Parathyroid adenoma (tissue), 2 donors: Measurements from ENCODE around the gene VOPP1.
A peak's percentile ranks its signal among the peaks of the same experiment; 100 is the strongest.

Experiments used
- H2AFZ ChIP-seq: fragments of 300-600 bp; sonication (generic); one replicate; pipeline ENCODE4 v1.7.0; 2017; ENCODE audit warnings: antibody characterized with exemption, mild to moderate bottlenecking
- H3K27ac ChIP-seq: fragments of 300-600 bp; sonication (generic); one replicate; pipeline ENCODE4 v1.7.0; 2017
- H3K27me3 ChIP-seq: fragments of 300-600 bp; sonication (generic); one replicate; pipeline ENCODE4 v1.7.0; 2017; ENCODE audit warnings: low read length; ENCODE audit not compliant: control insufficient read depth, insufficient read depth
- H3K36me3 ChIP-seq: fragments of 300-600 bp; sonication (generic); one replicate; pipeline ENCODE4 v1.7.0; 2017; ENCODE audit warnings: low read length; ENCODE audit not compliant: control insufficient read depth, insufficient read depth
- H3K4me1 ChIP-seq: fragments of 300-600 bp; sonication (generic); one replicate; pipeline ENCODE4 v1.7.0; 2017; ENCODE audit warnings: control low read depth
- H3K4me2 ChIP-seq: fragments of 300-600 bp; sonication (generic); one replicate; pipeline ENCODE4 v1.7.0; 2017; ENCODE audit warnings: low read length
- H3K4me3 ChIP-seq: fragments of 300-600 bp; sonication (generic); one replicate; pipeline ENCODE4 v1.7.0; 2017; ENCODE audit warnings: low read depth, low read length
- H3K79me2 ChIP-seq: fragments of 300-600 bp; sonication (generic); one replicate; pipeline ENCODE4 v1.7.0; 2017; ENCODE audit warnings: control low read depth
- H3K9ac ChIP-seq: fragments of 300-600 bp; sonication (generic); one replicate; pipeline ENCODE4 v1.7.0; 2017; ENCODE audit warnings: mild to moderate bottlenecking
- H3K9me3 ChIP-seq: fragments of 300-600 bp; sonication (generic); one replicate; pipeline ENCODE4 v1.7.0; 2017; ENCODE audit warnings: low read length; ENCODE audit not compliant: control insufficient read depth
- TF ChIP-seq, protein P1 (sequence below): fragments of 300-600 bp; sonication (generic); IDR thresholded peaks from one replicate; pipeline ENCODE4 v1.7.0; 2017; ENCODE audit warnings: antibody characterized with exemption, mild to moderate bottlenecking
- donor health status: primary hyperparathyroidism.

The VOPP1 gene

DNA sequence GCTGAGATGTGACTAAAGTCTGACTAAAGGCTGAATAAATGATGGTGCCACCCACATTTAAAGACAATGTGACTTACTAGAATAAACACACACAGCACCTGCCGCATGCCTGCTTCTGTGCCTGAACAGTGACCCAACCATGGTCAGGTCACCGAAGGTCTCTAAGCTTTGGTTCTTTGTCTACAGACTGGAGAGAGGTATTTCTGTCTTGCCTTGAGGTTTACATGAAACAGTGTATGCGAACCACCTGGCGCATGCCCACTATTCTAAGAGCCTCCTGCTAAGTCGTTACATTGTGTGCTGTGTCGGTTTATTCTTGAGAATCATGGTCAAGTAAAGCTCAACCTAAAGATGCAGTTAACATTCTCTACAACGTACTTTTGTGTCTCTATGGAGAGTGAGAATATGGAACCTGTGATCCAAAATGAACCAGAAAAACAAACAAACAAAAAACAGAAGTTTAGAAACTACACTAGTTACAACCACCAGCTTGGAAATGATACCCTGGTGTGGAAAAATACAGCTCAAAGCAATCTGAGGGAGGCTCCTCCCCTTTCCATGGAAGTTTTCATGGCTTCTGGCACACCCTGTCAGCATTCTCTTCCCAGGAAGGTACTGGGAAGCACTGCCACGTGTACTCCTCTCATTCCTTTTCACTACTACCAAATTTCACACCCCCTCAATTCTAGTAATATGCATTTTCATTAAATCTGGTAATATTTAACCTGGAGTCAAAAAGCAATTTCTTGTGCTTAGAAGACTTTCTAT lies 40.0 kb downstream of the VOPP1 start:
- H3K4me3 ChIP-seq = no peak overlapping the region
- no peaks in the 10 kb centered on the region for H3K27me3 ChIP-seq
- H3K27ac ChIP-seq = no peak overlapping the region
- no peaks in the 10 kb centered on the region for H3K9me3 ChIP-seq
- no peak overlapping the region for H2AFZ ChIP-seq
- H3K79me2 ChIP-seq = peaks cover 13% of the 10 kb centered on the region
- TF ChIP-seq, protein P1, sequence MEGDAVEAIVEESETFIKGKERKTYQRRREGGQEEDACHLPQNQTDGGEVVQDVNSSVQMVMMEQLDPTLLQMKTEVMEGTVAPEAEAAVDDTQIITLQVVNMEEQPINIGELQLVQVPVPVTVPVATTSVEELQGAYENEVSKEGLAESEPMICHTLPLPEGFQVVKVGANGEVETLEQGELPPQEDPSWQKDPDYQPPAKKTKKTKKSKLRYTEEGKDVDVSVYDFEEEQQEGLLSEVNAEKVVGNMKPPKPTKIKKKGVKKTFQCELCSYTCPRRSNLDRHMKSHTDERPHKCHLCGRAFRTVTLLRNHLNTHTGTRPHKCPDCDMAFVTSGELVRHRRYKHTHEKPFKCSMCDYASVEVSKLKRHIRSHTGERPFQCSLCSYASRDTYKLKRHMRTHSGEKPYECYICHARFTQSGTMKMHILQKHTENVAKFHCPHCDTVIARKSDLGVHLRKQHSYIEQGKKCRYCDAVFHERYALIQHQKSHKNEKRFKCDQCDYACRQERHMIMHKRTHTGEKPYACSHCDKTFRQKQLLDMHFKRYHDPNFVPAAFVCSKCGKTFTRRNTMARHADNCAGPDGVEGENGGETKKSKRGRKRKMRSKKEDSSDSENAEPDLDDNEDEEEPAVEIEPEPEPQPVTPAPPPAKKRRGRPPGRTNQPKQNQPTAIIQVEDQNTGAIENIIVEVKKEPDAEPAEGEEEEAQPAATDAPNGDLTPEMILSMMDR = no peak
- H3K36me3 ChIP-seq = no peaks in the 10 kb centered on the region
- no peak overlapping the region for H3K4me2 ChIP-seq
- H3K9ac ChIP-seq = no peak overlapping the region
- no peaks in the 10 kb centered on the region for H3K4me1 ChIP-seq

DNA sequence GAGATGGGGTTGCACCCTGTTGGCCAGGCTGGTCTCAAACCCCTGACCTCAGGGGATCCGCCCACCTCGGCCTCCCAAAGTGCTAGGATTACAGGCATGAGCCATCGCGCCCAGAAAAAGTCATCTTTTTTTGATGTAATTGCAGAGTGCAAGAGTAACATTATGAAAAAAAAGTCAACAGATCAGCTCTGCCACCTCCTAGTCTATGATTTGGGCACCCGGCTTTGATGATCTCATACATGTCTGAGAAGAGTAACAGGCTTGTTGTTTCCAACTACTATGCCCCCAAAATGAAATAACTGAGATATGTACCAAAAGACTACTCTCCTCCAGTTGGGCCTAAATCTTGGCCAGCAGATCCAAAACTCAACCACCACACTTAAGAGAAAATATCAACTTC lies 40.8 kb downstream of the VOPP1 start:
- no peak overlapping the region for H3K27ac ChIP-seq
- H3K4me3 ChIP-seq = no peak overlapping the region

DNA sequence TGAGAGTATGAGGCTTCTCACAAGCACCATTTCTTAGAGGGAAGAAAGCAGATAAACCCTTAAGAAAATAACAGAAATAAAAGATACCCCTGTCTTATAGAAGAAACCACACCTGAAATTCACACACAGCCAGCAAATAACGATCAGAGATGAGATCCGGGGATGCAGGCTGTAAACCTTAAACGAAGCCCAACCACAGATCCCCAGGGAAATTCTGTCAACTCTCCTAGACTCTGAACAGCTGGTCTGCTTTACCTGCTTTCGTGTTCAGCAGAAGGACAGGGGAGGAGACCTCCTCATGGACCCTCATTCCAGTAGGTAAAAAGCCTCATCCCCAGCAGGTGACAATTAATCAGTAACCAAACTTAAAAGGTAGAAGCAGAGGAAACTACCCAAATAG lies 45.0 kb downstream of the VOPP1 start:
- TF ChIP-seq, protein P1 = no peak
- Histone ChIP-seq H3K27me3 (no peaks in the 10 kb centered on the region), H3K4me2 (no peak overlapping the region), H2AFZ (no peak overlapping the region), H3K27ac (no peak overlapping the region), H3K4me3 (no peak overlapping the region), H3K36me3 (no peaks in the 10 kb centered on the region), H3K9me3 (no peaks in the 10 kb centered on the region), H3K79me2 (peaks cover 10% of the 10 kb centered on the region), H3K4me1 (peaks cover 11% of the 10 kb centered on the region), H3K9ac (no peak overlapping the region)

More for the DNA sequence above, 40.8 kb downstream of the VOPP1 start:
- H3K4me2 ChIP-seq = no peak overlapping the region
- H3K79me2 ChIP-seq = peaks cover 7% of the 10 kb centered on the region
- no peak overlapping the region for H2AFZ ChIP-seq
- H3K9me3 ChIP-seq = no peaks in the 10 kb centered on the region
- no peaks in the 10 kb centered on the region for H3K27me3 ChIP-seq
- H3K4me1 ChIP-seq = peaks cover 7% of the 10 kb centered on the region
- H3K36me3 ChIP-seq = no peaks in the 10 kb centered on the region
- no peak overlapping the region for H3K9ac ChIP-seq
- TF ChIP-seq, protein P1 = no peak

DNA sequence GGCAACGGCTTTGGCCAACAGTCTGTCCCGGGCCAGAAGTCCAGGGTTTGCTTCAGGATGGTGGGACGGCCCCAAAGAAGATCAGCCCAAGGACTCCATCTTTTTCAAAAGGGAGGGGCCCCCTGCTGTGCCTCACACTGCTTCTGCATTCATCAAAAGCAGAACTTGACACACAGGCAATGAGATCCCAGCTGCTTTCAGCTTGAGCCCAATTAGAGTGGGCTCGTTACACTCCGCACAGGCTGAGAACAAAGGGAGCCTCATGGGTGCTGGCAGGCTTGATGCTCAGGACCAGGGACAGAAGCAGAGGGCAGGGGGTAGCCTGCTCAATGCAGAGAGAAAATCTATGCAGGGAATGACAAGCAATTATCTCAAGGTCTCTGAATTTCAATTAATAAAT lies 45.5 kb downstream of the VOPP1 start:
- H3K27ac ChIP-seq = no peak overlapping the region
- no peaks in the 10 kb centered on the region for H3K36me3 ChIP-seq
- H3K79me2 ChIP-seq = peaks cover 10% of the 10 kb centered on the region
- no peak overlapping the region for H3K4me3 ChIP-seq
- peak overlapping the region; percentile 62 for H2AFZ ChIP-seq
- TF ChIP-seq, protein P1 = no peak
- H3K4me1 ChIP-seq = peaks cover 11% of the 10 kb centered on the region
- peak overlapping the region; percentile 5 for H3K4me2 ChIP-seq
- no peaks in the 10 kb centered on the region for H3K27me3 ChIP-seq
- no peaks in the 10 kb centered on the region for H3K9me3 ChIP-seq
- H3K9ac ChIP-seq = no peak overlapping the region

DNA sequence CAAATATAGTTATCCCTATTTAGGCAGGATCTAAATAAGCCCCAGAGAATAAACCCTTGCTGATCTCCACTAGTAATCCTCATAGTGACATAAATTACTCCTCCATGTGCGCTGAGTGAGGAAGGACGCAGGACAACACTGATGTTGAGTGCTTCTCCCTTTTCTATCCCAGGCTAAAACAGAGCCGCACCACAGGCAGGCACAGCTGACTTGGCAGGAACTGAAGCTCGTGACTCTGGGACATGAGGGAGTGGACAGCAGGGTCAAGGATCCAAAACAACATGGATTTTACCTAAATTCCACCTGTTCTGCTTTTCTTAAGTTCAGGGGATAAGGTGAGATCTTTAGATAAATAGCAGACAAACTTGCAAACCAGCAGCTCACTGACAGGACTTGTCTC lies 46.0 kb downstream of the VOPP1 start:
- Histone ChIP-seq H2AFZ (peak overlapping the region; percentile 62), H3K4me1 (peaks cover 11% of the 10 kb centered on the region), H3K9me3 (no peaks in the 10 kb centered on the region), H3K4me3 (no peak overlapping the region), H3K27ac (no peak overlapping the region), H3K79me2 (peaks cover 10% of the 10 kb centered on the region), H3K36me3 (no peaks in the 10 kb centered on the region), H3K4me2 (peak overlapping the region; percentile 5), H3K27me3 (no peaks in the 10 kb centered on the region), H3K9ac (no peak overlapping the region)
- TF ChIP-seq, protein P1 = no peak
